Activated T-cell treated with anti-CD3 and anti-CD28 coated beads for 24 hours (primary cell): ENCODE results near the gene MFNG.
"Not testable (repeated sequence)": the region's sequence is repeated elsewhere in the genome, so short reads cannot be mapped to it uniquely, and the experiment has no call there.

Experiments
- DNase-seq: peaks from one replicate; pipeline ENCODE4 v3.0.0-alpha.2; 2020; ENCODE audit warnings: low read depth

The MFNG gene

GRCh38 chr22:37473437-37473946 is 12.7 kb downstream of the MFNG start:
- DNase-seq = no peak

DNA sequence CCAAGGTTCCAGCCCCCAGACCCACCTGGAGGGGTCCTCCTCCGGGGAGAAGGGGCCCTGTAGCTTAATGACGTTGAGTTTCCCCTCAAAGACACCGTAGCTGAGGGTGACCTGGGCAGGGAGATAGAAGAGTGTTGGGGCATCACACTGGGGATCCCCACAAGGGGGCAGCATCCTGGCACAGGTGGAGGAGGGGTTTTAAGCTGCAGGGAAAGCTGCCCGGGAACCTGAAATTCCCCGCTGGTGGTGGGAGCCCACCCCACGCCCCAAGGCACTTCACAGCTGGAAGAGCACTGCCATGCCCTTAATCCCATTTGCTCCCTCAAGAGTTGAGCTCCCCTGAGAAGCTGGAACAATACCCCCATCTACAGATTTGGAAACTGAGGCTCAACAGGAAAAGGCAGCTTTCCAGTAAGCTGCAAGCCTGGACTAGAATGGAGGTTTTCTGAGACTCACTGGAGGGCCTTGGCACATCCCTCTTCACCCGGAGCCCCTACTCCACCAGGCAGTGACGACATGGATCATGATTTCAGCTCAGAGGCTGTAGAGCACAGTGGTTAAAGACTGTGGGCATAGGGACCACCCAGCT is 13.7 kb downstream of the MFNG start:
- DNase-seq = peak; percentile 9

DNA sequence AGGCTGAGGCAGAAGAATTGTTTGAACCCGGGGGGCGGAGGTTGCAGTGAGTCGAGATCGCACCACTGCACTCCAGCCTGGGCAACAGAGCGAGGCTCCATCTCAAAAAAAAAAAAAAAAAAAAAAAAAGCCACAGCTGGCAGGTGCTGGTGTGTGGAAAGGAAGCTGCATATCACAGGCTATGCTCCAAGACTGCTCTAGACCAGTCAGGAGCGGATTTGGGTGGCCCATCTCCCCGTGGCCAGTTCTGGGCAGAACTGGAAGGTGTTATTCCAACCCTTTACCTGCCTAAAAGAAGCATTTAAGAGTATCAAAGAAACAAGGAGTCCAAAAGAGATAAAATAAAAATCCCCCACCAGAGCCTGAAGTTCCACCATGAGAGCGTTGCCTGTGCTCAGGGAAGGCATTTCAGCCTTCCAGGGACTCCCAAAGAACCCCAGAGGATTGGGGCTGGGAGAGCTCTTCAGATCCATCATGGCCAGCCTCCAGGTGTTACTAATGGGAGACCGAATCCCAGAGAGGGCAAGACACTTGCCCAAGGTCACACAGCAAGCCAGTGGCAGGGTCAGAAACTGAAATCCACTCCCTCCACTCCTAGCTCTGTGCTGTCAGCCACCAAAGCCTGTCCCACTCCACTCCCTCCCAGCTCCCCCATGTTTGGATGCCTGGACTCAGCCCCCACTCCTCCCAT is 14.3 kb downstream of the MFNG start:
- no peak for DNase-seq

DNA sequence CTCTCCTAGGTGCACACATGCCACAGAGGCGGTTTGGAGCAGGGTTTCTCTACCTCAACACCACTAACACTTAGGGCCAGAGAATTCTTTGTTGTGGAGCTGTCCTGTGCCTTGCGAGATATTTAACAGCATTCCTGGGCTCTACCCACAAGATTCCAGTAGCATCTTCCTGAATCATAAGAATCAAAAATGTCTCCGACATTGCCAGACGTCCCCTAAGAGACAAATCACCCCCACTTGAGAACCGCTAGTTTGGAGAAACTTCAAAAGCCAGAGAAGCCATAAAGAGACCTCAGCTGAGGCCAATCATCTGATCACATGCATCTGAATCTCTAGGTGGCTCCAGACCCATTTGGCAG is 16.1 kb downstream of the MFNG start:
- no peak for DNase-seq

GRCh38 chr22:37469416-37470086 is 16.6 kb downstream of the MFNG start:
- DNase-seq = no peak

DNA sequence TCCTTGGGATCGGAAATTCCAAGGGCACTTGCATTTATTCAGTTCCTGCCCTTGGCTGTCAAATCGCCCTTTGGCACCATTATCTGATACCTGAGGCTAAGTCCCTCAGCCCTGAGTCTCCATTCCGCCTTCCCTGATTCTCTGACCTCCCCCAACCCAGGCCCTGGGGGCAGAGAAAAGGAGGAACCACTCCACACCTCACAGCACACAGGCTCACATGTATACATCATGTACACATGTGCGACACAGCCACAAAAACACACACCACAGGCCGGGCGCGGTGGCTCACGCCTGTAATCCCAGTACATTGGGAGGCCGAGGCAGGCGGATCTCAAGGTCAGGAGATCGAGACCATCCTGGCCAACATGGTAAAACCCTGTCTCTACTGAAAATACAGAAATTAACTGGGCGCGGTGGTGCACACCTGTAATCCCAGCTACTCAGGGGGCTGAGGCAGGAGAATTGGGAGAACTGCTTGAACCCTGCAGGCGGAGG is 17.9 kb downstream of the MFNG start:
- DNase-seq = not testable (repeated sequence)

DNA sequence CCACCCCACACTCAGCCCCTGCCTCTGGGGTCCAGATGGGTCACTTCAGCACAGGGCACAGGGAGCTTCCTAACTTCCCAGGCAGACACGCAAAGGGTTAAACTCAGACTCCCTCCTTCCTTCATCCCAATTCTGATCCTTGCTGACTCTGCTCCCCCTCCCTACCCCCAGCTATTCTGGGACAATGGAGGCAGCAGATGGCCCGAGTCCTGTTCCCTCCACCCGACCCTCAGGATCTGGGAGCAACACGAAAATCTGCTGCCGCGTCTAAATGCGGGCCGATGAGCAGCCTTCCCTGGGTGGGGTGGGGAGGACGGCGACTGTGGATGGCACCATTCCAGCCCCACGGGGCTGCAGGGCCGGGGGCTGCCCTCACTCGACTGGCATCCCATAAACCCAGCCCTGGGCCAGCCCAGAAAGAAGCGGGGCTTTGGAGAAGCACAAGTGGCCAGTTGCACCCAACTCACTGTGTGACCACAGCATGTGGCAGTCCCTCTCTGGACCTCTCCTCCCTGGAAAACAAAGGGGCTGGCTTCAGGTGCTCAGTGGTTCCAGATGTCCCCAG is 18.7 kb downstream of the MFNG start:
- DNase-seq = no peak

DNA sequence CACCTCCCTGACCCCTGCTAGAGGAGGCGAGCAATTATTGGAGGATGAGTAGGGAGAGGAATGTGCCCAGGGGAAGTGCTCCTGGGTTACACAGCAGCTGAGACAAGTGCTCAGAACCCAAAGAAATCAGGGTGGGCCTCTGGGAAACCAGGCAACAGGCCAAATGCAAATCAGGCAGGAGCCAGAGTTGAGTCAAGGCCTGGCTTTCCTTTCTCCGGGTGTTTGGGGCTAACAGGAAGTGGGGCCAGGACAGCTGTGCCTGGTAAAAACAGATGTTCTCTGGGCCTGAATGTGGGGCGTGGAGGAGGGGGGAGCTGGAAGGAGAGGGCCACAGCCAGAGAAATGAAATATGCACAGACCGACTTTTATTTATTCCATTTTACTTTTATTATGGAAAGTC is 22.0 kb downstream of the MFNG start:
- no peak for DNase-seq

DNA sequence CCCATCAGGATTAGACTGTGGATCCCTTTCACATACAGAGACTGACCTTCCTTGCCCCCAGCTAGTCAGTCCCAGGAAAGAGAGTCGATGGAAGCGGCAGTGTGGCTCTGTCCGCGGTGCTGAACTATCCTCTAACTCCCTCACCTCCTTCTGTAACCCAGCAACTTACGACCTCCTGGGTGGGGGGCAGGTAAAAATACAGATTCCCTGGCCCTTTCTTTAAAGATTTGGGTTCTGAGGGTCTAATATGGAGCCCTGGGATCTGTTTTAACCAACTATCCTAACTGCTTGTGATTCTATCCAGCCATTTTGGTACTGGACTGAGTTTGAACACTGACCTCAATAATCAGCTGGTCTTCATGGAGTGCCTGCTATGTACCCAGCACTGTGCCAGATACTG is 23.2 kb downstream of the MFNG start:
- DNase-seq = no peak

- no peak for DNase-seq
These were observed 23.7 kb downstream of the MFNG start for GRCh38 chr22:37462436-37462835.

DNA sequence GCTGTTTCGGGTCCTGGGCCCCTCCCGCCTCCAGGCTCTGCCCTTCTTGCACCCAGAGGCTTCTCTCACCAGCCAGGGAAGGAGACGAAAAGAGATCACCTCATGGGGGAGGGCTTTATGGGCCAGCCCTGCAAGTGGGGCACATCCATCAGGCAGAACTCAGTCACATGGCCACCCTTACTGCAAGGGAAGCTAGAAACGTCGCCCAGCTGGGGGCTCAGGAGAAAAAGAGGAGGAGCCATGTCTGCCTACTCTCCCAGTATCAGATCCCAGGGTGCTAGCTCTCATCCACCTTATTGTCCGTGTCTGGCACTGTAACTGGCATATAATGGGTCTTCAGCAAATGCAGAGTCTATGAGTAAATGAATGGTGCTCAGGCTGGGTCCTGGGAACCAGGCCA is 24.2 kb downstream of the MFNG start:
- DNase-seq = no peak

GRCh38 chr22:37460684-37461083 is 25.5 kb downstream of the MFNG start:
- DNase-seq = no peak

GRCh38 chr22:37459206-37459605 is 27.0 kb downstream of the MFNG start:
- no peak for DNase-seq

- DNase-seq = peak; percentile 77
These were observed 28.9 kb downstream of the MFNG start for GRCh38 chr22:37457093-37457893.

DNA sequence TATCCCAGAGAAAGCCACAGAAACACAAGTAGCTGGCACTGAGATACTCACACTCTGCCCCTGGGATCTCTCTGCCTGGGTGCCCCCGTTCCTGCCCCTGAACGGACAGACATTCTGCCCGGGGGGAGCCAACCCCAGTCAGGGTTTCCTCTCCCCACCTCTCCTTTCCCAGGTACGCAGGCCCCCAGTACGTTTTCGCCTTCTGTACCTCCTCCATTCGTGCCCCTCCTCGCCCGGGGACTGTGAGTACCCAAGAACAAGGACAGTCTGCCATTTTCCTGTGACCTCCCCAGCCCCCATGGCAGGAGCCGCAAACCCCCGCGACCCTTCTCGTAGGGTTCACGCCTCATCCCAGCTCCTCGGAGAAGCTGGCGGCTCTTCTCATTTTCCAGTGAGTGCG is 29.8 kb downstream of the MFNG start:
- no peak for DNase-seq

DNA sequence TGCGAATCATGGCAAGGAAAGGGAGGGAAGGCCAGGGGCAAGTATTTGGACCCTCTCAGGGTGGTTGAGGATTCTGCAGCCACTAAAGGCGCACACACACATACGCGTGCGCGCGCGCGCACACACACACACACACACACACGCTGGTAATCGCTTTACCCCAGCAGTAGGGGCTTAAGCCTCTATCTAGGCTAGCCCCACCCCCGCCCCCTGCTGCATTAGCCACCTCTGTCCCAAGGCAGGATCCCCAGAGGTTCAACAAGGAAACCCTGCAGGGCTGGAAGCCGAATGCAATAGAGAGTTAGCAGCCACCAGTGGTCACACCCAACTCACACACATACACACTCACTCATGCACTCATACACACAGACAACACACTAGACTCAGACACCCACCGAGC is 30.3 kb downstream of the MFNG start:
- DNase-seq = no peak

- DNase-seq = no peak
These were observed 31.1 kb downstream of the MFNG start for GRCh38 chr22:37454857-37455686.

GRCh38 chr22:37453696-37454095 is 32.5 kb downstream of the MFNG start:
- DNase-seq = no peak

- DNase-seq = no peak
These were observed 35.0 kb downstream of the MFNG start for GRCh38 chr22:37451218-37451617.

DNA sequence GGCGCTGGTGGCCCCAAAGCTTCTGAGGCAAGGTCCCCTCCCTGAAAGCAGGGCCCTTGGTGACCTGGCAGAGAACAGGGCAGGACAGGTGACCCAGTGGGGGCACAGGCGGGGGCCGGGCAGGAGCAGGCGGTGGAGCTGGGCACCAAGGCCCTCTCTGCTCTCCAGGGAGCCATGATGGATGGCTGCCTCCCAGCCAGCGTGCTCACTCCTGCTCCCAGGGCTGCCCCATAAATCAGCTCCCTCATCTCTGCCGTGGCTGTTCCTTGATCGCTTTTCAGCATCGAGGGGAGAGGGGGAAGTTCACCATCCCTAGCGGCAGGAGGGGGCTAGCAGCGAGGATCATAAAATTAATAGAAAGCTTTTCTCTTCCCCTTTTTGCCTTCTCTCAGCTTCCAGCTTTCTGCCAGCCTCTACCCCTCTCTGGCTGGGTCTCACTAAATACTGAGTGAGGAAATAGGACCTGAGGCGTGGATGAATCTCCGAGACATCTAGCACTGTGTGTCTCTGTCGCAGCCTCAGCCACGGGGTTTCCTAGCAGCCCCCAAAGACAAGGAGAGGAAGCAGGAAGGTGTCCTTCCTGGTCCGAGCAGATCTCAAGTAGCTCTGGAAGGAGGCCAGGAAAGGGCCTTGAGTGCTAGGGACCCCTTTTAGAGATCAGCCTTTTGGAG is 36.7 kb downstream of the MFNG start:
- DNase-seq = no peak
